Right atrium auricular region (tissue), 2 donors: ENCODE measurements around the gene SNORC. TPM values are rescaled to one million over a fixed set of nuclear protein-coding genes. Genes with fewer than 3 reads are reported as not detected.
"Not testable (repeated sequence)": the region's sequence is repeated elsewhere in the genome, so short reads cannot be mapped to it uniquely, and the experiment has no call there.

Experiments
- DNase-seq: peaks from one replicate; pipeline ENCODE4 v3.0.0-alpha.2; 2019; ENCODE audit warnings: low spot score
- H3K27ac ChIP-seq, 2 donors: fragments of 200-600 bp; sonication (generic); 1 replicate in 1 of 2; 2 replicates in 1 of 2; pipeline ENCODE4 v1.5.1; 2016 to 2019
- H3K27me3 ChIP-seq, 2 donors: fragments of 200-600 bp; sonication (generic); one replicate each; pipeline versions ENCODE4 v1.5.1 to v1.6.0; 2017 to 2019
- H3K36me3 ChIP-seq: fragments of 200-600 bp; sonication (generic); one replicate; pipeline ENCODE4 v1.5.1; 2016
- H3K4me1 ChIP-seq, 2 donors: fragments of 200-600 bp; sonication (generic); one replicate each; pipeline versions ENCODE4 v1.5.1 to v1.6.0; 2017 to 2019
- H3K4me3 ChIP-seq, 2 donors: fragments of 200-600 bp; sonication (generic); 1 replicate in 1 of 2; 2 replicates in 1 of 2; pipeline ENCODE4 v1.5.1; 2017 to 2019; ENCODE audit warnings: mild to moderate bottlenecking in 1 of 2, moderate library complexity in 1 of 2
- H3K9me3 ChIP-seq, 2 donors: fragments of 200-600 bp; sonication (generic); one replicate each; pipeline ENCODE4 v1.5.1; 2019
- total RNA-seq, 2 donors: library from RNA; depleted of rRNA; stranded (reverse); fragments of >200 nt; gene quantifications; one replicate each; pipeline ENCODE4 v1.1.0, GENCODE V29; 2016
- TF ChIP-seq, protein P1 (sequence below), 2 donors: fragments of 200-600 bp; sonication (generic); IDR thresholded peaks; one replicate each; pipeline ENCODE4 v1.5.1; 2019; ENCODE audit warnings: antibody characterized with exemption in 2 of 2

The SNORC gene
- total RNA-seq, 2 donors from 2014 or later = 0.12 to 0.30 TPM

DNA sequence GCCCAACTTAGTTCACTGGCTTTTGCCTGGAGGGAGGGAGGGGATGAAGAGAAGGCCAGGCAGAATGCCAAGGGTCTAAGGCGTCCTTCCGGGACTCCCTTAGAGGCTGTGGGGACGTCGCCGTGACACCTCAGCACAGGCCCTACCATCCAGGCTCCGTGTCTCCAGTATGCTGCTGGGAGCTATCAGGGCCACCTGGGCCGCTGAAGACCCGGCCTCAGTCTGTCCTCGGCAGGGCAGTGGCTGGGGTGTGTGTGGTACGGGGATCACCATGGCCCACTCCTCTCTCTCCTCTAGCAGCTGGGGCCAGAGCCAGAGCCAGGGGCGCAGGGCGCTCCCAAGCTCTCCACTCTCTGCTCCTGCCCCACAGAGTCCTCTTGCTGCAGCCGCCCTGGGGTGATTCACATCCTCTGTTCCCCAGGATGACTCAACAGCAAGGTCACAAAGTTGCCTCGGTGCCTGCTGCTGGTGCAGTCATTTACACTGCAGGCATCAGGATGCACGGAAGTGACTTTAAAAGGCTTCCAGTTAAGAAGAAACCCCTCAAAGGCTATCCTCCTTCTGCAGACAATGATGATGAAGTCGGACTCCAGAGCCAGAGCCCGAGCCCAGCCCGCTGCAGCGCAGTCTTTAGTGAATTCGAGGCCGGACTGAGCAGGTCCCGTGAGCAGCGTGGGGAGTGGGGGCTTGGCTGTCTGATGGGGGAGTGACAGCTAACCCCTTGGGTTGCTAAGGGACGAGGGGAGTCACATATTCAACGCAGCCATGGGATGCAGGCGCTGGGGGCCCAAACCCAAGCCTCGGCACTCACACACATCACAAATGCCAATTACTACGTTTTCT, 31.9 kb downstream of the SNORC start:
- no peak for DNase-seq
- Histone ChIP-seq H3K36me3 (no peaks in the 10 kb centered on the region), H3K9me3 (no peaks in the 10 kb centered on the region), H3K4me3 (no peak overlapping the region), H3K27ac (no peak overlapping the region), H3K27me3 (no peaks in the 10 kb centered on the region), H3K4me1 (no peaks in the 10 kb centered on the region)
- TF ChIP-seq, protein P1, sequence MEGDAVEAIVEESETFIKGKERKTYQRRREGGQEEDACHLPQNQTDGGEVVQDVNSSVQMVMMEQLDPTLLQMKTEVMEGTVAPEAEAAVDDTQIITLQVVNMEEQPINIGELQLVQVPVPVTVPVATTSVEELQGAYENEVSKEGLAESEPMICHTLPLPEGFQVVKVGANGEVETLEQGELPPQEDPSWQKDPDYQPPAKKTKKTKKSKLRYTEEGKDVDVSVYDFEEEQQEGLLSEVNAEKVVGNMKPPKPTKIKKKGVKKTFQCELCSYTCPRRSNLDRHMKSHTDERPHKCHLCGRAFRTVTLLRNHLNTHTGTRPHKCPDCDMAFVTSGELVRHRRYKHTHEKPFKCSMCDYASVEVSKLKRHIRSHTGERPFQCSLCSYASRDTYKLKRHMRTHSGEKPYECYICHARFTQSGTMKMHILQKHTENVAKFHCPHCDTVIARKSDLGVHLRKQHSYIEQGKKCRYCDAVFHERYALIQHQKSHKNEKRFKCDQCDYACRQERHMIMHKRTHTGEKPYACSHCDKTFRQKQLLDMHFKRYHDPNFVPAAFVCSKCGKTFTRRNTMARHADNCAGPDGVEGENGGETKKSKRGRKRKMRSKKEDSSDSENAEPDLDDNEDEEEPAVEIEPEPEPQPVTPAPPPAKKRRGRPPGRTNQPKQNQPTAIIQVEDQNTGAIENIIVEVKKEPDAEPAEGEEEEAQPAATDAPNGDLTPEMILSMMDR (IDR thresholded peaks at IDR 0.05) = no peak

DNA sequence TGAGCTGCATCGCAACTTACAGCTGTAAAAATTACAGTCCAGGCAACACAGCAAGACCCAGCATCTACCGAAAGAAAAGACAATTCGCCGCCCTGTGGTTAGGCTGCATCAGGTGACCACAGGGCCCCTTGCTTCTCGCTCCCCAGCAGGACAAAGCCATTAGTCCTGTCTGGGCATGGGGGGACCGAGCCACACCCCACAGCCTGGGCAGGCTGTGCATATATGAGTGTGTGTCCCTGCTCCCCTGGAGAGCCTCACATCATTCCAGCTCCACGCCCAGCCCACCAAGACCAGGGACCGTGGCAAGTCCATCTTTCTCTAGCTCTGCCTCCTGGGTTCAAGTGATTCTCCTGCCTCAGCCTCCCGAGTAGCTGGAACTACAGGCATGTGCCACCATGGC, 33.9 kb downstream of the SNORC start:
- no peaks in the 10 kb centered on the region for H3K27me3 ChIP-seq
- DNase-seq = no peak

DNA sequence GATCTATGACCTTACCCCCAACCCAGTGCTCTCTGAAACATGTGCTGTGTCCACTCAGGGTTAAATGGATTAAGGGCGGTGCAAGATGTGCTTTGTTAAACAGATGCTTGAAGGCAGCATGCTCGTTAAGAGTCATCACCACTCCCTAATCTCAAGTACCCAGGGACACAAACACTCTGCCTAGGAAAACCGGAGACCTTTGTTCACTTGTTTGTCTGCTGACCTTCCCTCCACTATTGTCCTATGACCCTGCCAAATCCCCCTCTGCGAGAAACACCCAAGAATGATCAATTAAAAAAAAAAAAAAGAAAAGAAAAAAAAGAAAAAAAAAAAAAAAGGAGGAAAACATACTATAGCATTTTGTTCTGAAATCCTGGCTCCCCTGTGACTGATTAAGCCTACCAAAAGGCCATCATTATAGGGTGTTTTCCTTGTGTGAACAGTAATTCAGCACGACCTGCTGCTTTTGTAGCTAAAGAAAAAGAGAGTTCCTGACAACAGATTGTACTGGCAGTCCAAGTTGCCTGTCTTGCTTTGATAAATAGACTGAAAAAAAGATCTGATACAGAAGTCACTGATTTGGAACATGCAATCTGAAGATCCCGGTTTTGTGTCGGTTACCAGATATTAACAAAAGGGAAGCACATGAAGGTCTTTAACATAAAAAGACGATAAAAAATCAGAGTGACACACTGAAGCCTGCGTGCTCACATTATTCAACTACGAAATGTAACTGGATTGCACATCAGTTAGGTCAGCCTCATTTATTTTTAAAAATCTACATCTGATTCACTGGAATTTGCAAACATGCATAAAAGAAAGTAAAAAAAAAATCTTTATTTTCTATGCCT, 37.0 kb downstream of the SNORC start:
- H3K4me1 ChIP-seq, H3K27me3 ChIP-seq, H3K36me3 ChIP-seq, H3K27ac ChIP-seq, DNase-seq, H3K4me3 ChIP-seq, H3K9me3 ChIP-seq: not testable (repeated sequence)

More for the DNA sequence above, 33.9 kb downstream of the SNORC start:
- Histone ChIP-seq H3K4me1 (no peaks in the 10 kb centered on the region), H3K36me3 (no peaks in the 10 kb centered on the region), H3K27ac (no peak overlapping the region), H3K9me3 (no peaks in the 10 kb centered on the region), H3K4me3 (no peak overlapping the region)
- TF ChIP-seq, protein P1 (IDR thresholded peaks at IDR 0.05) = no peak

DNA sequence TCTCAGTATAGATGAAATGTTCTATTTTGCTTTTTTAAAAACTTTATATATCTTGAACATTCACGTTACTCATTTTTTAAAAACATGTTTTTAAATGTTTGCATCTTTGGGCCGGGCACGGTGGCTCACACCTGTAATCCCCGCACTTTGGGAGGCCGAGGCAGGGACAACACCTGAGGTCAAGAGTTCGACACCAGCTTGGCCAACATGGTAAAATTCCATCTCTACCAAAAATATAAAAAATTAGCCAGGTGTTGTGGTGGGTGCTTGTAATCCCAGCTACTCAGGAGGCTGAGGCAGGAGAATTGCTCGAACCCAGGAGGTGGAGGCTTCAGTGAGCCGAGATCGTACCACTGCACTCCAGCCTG, 37.6 kb downstream of the SNORC start:
- H3K36me3 ChIP-seq, DNase-seq: not testable (repeated sequence)

DNA sequence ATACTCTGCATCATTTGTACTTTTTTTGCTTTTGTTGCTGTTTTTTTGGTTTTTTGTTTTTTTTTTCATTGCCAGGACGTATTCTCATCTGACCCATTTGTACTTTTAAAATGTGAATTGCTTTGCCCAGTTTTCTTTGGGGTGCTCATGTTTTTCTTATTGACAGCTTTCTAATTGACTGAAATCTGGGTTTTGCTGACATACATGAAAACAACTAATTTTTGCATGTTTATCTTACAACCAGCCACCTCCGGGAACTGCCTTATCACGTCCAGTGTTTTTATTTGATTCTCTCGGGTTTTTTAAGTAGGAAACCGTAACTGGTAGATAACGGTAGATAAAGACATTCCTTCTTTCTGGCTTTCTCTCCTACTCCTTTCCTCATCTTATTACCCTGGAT, 38.6 kb downstream of the SNORC start:
- no peaks in the 10 kb centered on the region for H3K4me1 ChIP-seq
- no peak for DNase-seq
- no peaks in the 10 kb centered on the region for H3K27me3 ChIP-seq
- no peak overlapping the region for H3K27ac ChIP-seq
- H3K9me3 ChIP-seq = peaks cover 0 to 15% of the 10 kb centered on the region in 2 donors
- H3K36me3 ChIP-seq = no peaks in the 10 kb centered on the region
- H3K4me3 ChIP-seq = no peak overlapping the region
- TF ChIP-seq, protein P1 (IDR thresholded peaks at IDR 0.05) = no peak

More for the DNA sequence above, 37.6 kb downstream of the SNORC start:
- H3K9me3 ChIP-seq = peaks cover 0 to 15% of the 10 kb centered on the region in 2 donors
- not testable (repeated sequence) for H3K4me1 ChIP-seq, H3K27me3 ChIP-seq, H3K27ac ChIP-seq, H3K4me3 ChIP-seq

DNA sequence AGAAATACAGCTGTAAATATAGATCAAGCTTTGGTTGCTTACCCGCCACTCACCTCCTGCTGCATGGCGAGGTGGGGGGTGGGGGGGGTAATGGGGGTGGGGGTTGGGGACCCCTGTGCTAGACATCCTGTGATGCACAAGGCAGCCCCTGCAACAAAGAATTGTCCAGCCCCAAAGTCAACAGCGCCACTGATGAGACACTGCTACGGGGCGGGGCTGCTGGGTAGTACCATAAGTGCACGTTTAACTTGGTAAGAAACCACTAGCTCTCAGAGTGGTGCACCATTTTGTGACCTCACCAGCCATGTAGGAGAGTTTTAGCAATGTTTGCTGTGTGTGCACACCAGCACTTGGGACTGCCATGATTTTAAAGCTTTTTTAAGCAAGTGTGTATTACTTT, 40.3 kb downstream of the SNORC start:
- no peak overlapping the region for H3K27ac ChIP-seq
- no peaks in the 10 kb centered on the region for H3K36me3 ChIP-seq
- H3K4me1 ChIP-seq = no peaks in the 10 kb centered on the region
- no peak overlapping the region for H3K4me3 ChIP-seq
- H3K9me3 ChIP-seq = peaks cover 0 to 15% of the 10 kb centered on the region in 2 donors
- no peaks in the 10 kb centered on the region for H3K27me3 ChIP-seq
- TF ChIP-seq, protein P1 (IDR thresholded peaks at IDR 0.05) = no peak
- DNase-seq = no peak
